NCI-H524 treated with DMSO at 0.1 percent for 48 hours (cell line): ENCODE data around the gene KLC4.
"Not testable (repeated sequence)": the region's sequence is repeated elsewhere in the genome, so short reads cannot be mapped to it uniquely, and the experiment has no call there.

ENCODE experiments used
- DNase-seq: peaks from one replicate; lab custom pipeline; 2025; lab: John Stamatoyannopoulos, UW

Gene KLC4

DNA sequence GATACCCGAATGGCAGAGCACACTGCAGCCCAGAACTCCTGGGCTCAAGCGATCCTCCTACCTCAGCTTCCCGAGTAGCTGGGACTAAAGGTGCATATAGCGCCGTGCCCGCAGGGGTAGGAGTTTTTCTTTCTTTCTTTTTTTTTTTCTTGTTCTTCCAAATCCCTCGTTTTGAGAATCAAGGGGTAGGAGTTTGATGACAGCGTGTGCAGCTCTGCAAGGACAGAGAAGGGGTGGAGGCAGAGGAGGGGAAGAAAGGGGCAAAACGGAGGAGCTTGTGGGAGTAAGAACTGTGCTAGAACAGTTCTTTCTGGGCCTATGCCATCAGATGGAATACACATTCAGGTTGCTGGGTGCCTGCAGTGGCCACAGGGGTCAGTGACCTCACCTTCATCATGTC is 22.7 kb upstream of the KLC4 start:
- no peak for DNase-seq

DNA sequence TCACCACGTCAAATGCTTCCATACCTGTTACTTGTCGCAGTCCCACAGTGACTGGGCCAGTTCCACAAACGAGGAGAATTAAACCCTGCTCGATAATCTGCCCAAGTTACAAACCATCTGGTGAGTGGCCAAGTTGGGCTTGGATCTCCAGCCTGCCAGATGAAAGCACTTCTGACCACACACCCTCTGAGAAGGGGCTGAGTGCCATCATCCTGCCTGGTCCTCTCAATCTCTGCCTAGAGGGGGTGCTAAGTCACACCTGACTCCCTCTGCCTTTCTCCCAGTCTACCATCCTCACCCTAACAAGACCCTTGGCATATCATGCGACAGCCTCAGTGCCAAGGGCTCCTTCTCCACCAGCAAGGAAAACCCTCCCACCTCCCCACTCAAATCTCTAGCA is 22.2 kb upstream of the KLC4 start:
- DNase-seq: no peak

DNA sequence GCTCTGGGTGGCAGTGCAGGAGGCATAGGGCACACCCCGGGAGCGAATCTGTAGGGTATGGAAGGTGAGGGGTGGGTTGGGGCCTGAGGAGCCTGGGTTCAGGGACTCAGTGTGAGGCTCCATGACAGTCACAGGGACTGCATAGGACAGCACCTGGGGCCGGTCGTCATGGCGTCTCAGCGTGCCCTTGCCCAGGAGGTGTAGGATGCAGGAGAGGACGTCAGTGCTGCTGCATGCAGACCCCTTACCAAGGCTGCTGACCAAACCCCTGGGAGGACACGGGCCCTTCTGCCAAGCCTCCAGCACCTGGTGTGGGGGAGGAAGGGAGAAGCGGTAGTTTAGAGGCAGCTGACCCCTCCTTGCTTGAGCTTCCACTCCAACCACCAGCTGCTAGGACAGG is 21.7 kb upstream of the KLC4 start:
- DNase-seq: no peak

DNA sequence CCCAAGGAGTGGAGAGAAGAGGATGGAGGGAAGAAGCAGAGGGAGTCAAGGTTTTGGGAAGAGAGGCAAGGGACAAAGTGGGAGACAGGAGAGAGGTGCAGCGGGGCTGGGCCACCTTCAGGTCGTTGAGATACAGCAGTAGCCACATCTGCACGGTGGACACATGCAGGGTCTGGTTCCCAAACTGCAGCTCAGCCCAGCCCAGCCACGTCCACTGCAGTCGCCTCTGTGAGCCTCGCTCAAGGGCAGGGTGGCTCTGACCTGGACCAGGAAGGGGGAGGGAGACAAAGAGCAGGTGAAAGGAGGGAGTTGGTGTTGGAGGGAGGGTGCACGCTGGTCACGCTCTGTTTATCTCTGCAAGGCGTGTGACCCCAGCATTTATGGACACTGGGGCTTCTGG is 20.7 kb upstream of the KLC4 start:
- no peak for DNase-seq

DNA sequence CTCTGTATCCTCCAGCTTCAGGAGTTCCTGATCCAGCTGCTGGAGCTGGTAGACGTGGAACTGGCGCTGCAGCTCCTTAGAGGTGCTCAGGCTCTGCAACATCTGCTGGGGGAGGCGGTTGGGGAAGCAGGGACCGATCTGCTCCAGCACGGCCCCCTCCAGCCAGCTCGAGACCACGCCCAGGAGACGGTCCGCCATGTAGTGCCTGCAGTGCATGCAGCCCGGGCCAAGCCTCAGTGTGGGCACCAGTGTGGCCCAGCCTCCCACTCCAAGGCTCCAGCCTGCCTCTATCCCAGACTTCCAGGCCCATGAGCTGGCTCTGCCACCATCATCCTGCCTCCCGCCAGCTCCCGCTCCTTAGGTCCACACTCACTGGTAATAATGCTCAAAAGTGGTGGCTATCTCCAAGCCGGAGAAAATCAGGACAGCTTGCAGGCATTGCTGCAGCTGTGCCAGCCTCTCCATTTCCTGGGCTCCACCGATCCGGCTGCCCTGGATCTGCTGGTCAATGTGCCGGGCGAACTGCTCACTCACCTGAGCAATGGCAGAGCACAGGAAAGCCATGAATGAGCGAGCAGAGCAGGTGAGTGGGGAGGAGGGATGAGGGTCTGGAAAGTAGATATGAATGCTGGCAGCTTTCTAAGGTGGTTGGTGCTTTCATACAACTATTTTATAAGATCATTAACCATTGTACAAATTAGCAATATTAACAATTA is 18.7 kb upstream of the KLC4 start:
- DNase-seq: no peak

DNA sequence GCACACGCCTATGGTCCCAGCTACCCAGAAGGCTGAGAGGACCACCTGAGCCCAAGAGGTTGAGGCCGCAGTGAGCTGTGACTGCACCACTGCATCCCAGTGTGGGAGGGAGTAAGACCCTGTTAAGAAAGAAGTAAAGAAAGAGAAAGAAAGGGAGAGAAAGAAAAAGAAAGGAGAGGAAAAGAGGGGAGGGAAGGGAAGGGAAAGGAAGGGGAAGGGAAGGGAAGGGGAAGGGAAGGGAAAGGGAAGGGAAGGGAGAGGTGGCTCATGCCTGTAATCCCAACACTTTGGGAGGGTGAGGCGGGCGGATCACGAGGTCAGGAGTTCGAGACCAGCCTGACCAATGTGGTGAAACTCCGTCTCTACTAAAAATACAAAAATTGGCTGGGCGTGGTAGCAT is 18.0 kb upstream of the KLC4 start:
- not testable (repeated sequence) for DNase-seq

DNA sequence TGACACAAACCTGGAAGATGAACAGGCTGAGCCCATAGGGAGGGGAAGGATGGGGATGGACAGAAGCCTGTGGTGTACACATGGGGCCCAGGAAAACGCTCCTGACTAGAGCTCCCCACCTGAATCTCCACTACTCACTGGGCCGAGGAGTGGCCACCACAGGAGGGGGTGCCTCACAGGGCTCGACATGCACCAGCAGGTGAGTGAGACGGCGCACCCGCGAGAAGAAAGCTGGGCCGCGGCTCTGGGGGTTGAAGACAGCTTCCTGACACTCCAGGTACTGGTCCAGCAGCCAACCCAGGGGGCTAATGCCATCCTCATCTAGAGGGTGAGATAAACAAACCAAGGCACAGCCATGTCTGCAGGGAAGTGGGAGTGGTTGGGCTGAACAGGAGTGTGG is 16.1 kb upstream of the KLC4 start:
- no peak for DNase-seq

DNA sequence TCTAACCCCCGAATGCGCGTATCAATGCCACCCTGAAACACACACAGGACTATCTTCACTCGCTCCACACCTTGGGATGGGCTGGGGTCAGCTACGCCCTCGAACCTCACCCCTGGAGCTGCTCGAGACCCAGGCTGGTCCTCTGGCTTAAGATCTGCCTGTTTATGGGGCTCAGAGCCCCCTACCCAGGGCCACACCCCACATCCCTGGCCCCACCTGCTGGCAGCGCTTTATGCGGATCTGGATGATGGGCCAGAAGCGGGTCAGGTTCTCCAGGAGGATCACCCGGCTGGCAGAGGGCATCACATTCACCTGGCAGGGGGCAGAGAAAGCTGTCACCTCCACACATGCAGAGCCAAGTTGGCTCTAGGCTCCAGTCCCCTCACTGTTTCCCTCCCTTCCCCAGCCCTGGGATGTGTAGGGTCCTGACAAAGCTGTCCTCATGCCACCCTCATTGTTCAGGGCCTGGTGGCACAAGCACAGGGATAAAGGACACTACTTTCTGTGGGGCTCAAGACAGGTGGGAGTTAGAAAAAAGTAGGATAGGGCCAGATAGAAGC is 14.0 kb upstream of the KLC4 start:
- DNase-seq: no peak

DNA sequence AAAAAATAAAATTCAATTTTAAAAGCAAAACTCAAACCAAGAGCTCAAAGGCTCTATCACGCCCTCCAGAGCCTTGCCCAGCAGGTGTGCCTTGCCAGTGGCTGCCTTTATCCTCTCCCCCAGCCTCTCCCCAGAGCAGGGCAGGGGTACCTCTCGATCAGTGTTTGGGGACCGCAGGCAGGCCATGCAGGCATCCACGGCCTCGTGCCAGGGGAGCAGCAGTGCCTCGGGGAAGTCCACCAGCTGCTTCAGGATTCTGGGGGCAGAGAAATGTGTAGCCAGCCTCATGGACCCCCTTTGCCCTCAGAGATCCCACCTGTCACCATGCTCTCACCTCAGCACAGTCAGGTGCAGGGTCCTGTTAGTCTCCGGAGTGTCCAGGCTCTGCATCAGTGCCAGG is 11.4 kb upstream of the KLC4 start:
- DNase-seq: no peak

DNA sequence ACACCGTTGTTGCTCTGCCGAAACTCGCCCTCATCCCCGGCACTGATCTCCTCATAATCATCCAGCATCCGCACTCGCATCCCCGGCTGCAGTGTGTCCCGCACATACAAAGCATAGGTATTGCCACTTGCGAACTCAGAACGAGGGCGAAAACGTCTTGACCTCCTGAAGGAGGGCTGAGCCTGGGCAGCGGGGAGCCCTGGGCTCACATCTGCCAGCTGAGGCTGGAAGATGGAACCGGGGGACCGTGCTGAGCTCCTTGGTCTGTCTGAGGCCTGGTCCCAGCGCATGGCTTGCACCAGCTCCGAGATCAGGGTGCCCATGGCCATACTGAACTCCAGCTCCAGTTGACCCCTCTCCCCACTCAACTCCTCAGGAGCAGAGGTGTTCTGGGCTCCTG is 8.4 kb upstream of the KLC4 start:
- no peak for DNase-seq

DNA sequence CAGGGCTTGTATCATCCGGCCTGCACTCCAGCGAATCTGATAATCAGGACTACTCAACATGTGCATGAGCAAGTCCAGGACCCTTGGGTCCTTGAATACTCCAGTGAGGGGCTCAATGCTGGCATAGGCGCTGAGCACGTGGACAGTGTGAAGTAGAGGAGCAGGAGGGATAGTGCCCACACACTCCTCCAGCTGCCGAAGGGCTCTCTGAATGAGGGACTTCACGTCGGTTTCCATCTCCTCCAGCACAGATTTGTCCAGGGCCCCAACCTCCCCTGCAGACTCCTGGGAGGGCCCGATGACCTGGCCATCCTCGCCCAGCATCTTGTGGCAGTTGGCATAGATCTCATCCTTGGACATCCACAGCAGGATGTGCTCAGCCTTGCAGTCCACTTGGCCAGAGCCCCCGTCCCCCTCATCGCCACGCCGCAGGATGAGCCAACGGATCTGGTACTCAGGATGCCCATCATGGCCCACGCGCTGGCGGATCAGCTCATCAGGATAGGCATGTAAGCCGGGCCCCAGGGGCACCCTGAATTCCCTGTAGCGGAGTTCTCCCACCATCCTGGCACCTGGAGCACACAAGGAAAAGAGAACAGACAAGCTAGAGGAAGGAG is 7.1 kb upstream of the KLC4 start:
- no peak for DNase-seq

DNA sequence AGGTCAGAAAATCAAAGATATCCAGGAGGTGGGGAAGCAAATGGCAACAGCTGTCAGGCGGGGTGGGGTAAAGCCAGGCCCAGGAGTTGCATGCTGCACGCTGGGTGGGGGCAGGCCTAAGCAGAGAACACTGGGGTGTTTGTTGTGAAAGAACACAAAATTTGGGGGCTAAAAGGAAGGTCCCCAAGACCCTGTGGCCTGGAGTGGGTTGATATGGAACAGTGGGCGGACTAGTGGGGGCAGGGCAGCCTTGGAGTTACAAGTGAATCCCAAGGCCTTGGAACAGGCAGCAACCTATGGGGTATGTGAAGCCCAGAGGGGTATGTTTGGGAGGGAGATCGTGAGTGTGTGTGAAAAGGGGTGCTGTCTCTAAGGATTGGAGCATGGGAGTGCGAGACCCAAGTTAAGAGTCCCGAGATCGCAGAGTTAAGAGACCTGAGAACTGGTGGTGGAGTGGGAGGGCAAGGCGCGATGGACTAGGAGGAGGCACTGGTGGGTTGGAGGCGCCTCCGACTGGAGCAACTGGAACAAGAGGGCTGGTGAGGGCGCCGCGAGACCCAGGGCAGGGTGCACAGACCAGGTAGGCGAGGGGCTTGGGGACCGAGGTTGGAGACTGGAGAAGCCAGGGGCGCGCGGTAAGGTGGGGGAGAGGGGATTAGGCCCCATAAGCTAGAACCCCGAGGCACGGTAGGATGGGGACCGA is 6.4 kb upstream of the KLC4 start:
- no peak for DNase-seq

DNA sequence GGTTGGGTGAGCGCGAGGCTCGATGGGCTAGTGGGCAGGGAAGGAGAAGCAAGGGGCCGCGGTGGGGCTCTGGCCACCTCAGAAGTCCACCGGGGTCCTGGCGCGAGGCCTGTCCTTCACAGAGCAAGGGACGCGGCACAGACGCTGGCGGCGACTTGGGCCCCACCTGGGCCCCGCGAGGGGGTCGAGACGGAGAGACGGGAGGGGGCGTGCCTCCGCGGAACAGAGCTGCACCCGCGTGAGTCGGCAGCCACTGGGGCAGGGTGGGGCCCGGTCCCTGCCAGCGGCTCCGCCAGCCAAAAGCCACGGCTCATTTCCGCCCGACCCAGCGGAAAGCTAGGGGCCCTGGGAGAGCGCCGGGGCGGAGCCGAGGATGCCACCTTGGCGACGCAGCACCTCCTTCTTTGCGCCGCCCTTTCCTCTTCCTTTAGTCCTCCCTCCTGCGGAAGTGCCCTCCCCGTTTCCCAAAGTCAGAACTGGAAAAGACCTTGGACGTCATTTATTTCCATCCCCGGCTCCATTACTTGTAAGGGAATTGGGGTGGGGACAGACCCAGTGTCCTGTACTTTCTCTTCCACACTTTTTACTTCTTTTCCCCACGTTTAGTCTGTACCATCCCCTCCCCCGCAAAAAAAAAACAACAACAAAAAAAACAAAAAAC is 5.8 kb upstream of the KLC4 start, which contains the start of gene CUL7:
Gene CUL7 (minus strand): TSS at position 307 of the 661 bp plus-strand sequence. CDS start 1,063 bp downstream, outside the sequence.
- peak; percentile 76 for DNase-seq

DNA sequence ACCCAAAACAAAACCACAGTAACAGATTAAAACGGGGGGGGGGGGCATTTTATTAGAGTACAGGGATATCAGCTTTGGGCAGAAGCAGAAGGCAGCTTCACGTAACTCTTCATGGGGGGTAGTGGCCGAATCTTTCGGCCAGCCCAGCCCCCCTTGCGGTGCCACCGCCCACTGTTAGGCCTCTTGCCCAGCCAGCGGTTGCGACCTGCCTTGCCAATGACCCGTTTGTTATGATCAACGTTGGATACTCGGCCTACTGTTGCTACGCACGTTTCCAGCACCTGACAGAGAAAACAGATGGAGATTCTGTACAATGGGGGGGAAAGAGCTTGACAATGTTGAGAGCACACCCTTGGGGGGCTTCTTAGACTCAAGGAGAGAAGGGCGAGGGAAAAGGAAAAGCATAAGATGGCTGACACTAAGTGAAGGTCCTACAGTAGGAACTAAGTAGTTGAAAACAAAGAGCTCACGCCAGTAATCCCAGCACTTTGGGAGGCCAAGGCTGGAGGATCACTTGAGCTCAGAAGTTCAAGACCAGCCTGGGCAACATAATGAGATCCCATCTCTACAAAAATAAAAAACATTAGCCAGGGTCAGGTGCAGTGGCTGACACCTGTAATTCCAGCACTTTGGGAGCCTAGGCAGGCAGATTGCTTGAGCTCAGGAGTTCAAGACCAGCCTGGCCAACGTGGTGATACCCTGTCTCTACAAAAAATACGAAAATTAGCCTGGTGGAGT is 5.1 kb upstream of the KLC4 start:
- no peak for DNase-seq

DNA sequence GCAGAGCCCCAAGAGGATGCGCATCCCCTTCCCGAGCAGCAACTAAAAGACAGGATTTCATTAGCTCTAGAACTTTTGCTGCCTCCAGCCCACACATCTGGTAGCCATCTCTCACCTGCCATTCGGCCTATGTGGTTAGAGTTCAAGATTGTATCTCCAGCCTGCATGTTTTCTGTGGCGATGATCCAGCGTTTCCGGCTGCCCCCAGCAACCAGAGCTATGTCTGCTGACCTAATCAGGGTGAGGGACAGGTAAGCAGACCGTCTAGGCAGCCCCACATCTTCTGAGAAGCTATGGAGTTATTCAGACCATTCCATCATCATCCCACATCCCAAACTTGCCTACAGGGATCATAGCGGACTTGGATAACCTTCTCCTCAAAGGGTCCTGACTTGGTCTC is 3.5 kb upstream of the KLC4 start:
- DNase-seq: no peak

DNA sequence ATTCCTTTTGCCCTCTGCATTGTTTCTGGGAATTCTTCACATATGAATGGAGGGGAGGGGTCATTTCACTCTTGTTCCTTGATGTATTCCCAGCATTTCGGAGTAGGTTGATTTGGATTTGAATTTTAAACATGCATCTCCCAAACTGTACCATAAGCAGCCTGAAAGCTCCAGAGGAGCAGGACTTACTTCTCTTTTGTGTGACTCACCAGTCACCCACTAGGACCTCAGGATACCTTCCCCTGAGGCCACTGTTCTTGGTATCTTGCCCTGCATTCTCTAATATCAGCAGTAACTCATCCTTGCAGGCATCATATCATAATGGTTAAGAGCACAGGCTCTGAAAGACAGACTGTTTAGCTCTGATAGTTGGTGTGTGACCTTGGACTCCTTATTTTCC is 900 bp upstream of the KLC4 start:
- no peak for DNase-seq

DNA sequence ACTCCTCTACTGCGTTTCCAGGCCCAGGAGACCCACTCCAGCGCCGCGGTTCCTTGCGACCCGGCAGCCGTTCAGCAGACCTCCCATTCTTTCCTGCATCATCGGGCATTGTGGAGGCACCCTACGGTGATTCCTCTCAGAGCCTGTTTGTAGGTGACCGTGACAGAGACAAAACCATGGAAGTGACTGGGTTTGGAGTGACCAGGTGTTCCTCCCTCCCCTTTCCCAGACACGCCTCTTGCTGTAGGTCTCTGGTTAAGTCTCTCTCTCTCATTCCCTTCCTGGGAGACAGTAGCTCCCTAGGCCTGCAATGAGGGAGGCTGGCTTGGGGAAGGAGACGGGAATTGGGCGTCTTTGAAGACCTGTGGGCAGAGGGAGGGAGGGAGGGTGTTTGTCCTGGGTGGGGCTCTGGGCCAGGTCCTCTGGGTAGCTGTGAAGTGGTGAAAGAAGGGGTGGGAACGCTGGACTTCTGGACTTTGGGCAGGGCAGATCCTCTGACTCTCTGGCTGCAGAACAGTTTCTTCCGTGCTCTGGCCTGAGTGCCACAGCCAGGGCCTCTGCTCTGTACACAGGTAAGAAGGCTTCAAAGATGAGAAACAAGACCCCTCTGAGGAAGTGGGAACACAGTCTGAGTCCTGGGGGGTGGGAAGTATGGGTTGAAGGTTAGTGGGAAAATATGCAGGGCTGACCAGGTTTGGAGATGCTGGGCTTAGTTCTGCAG is 763 bp downstream of the KLC4 start:
- DNase-seq: no peak

DNA sequence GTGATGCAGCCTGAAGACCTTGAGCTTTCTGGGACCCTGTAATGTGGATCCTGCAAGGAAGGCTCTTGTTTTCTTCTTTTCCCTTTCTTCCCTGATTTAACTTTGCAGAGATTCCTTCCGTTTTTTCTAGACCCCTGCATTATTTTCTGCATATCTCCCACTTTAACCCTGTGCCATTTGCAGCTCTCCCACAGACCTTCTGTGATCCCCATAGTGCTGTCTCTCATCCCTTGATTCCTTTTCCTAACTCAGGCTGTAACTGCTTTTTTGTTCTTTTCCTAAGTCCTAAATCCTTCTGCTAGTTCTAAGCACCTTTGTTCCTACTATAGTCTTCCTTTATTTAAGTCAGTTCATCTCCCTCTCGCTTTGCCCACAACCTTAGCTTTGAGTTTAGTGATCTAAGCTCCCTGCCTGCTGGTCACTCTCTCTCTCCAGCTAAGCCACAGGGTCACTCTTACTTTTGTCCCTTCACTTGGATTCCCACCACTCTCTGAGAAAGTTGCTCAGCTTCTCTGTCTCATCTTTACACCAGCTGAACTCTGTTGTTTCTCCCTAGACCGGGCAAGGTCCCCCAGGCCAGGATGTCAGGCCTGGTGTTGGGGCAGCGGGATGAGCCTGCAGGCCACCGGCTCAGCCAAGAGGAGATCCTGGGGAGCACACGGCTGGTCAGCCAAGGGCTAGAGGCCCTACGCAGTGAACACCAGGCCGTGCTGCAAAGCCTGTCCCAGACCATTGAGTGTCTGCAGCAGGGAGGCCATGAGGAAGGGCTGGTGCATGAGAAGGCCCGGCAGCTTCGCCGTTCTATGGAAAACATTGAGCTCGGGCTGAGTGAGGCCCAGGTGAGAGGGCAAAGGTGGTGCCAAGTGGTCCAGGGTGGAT is 1.6 kb downstream of the KLC4 start:
- no peak for DNase-seq

DNA sequence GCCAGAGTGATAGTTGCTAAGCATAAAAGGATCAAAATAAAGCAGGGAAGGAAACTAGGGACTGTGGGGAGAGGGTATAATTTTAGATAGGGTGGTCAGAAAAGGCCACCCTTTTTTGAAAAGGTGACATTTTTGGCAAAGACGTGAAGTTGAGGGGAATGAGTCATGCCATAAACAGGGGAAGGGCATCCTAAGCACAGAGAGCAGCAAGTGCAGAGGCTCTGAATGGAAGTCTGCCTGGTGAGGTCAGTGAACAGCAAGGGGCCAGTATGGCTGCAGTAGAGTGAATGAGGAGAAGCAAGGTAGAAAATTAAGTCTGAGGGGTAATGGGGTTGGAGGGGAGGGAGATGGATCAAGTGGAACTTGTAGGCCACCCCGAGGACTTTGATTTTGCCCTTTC is 2.4 kb downstream of the KLC4 start:
- no peak for DNase-seq

DNA sequence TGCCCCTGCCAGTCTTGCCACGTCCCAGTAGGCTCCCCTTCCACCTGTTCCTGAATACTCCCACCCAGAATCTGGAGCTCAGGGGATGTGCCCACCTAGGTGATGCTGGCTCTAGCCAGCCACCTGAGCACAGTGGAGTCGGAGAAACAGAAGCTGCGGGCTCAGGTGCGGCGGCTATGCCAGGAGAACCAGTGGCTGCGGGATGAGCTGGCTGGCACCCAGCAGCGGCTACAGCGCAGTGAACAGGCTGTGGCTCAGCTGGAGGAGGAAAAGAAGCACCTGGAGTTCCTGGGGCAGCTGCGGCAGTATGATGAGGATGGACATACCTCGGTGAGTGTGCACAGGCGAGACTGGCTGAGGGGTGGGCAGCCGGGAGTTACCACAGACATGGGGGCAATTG is 3.4 kb downstream of the KLC4 start:
- no peak for DNase-seq
